ENCODE measurements around the gene CYP2J2. TPM values are rescaled to one million over a fixed set of nuclear protein-coding genes. Genes with fewer than 3 reads are reported as not detected.

CYP2J2 gene
- total and polyA plus RNA-seq, 2 donors from 2014 or later: 1.0 to 4.6 TPM

- no peak overlapping the region for H3K9ac ChIP-seq (ENCODE audit: low read length in 3 of 3)
- no peak overlapping the region for H3K27ac ChIP-seq (ENCODE audit: low read depth in 2 of 2, low read length in 2 of 2)
- FAIRE-seq (peak; percentile 62), DNase-seq (peak in 4 of 5 donors; percentile 56 to 81 (median 65))
- TF ChIP-seq, protein P1, sequence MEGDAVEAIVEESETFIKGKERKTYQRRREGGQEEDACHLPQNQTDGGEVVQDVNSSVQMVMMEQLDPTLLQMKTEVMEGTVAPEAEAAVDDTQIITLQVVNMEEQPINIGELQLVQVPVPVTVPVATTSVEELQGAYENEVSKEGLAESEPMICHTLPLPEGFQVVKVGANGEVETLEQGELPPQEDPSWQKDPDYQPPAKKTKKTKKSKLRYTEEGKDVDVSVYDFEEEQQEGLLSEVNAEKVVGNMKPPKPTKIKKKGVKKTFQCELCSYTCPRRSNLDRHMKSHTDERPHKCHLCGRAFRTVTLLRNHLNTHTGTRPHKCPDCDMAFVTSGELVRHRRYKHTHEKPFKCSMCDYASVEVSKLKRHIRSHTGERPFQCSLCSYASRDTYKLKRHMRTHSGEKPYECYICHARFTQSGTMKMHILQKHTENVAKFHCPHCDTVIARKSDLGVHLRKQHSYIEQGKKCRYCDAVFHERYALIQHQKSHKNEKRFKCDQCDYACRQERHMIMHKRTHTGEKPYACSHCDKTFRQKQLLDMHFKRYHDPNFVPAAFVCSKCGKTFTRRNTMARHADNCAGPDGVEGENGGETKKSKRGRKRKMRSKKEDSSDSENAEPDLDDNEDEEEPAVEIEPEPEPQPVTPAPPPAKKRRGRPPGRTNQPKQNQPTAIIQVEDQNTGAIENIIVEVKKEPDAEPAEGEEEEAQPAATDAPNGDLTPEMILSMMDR (IDR thresholded peaks at IDR 0.05; ENCODE audit: borderline replicate concordance, extremely low read depth, insufficient read depth): peak; percentile 85
- H3K36me3 ChIP-seq (ENCODE audit: control insufficient read depth in 2 of 3, insufficient read depth in 3 of 3, low read length in 3 of 3): no peaks in the 10 kb centered on the region
- no peaks in the 10 kb centered on the region for H3K9me3 ChIP-seq (ENCODE audit: control insufficient read depth in 2 of 3, insufficient read depth in 1 of 3, low read length in 3 of 3)
- no peaks in the 10 kb centered on the region for H3K4me1 ChIP-seq (ENCODE audit: control insufficient read depth in 2 of 3, insufficient read depth in 2 of 3, low read depth in 1 of 3, low read length in 3 of 3)
- intact Hi-C loops (cut with DNase I): no loop called here
- H3K4me3 ChIP-seq (ENCODE audit: low read length in 3 of 3): no peak overlapping the region
- H3K27me3 ChIP-seq (ENCODE audit: control insufficient read depth, insufficient read depth, low read length): no peaks in the 10 kb centered on the region
Observed at GRCh38 chr1:59947047-59947938, 20.7 kb upstream of the CYP2J2 start.

DNA sequence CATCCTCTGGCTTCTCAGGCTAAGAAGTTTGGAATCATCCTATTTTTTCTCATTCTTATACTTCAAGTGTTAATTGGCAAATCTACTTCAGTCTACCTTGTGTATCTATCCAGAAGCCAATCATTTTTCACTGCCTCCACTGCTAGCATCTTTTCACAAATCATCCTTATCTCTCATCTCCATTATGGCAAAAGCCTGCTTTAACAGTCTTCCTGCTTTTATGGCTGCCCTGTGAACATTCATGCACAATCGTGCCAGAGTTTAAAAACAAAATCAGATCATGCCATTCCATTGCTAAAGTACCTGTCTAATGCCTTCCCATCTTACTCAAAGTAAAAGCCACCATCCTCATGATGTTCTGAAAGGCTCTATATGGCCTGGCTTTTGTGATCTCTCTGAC, 19.2 kb upstream of the CYP2J2 start:
- H3K9ac ChIP-seq (ENCODE audit: low read length in 3 of 3): no peak overlapping the region
- H3K27ac ChIP-seq (ENCODE audit: low read depth in 2 of 2, low read length in 2 of 2): no peak overlapping the region
- H3K4me3 ChIP-seq (ENCODE audit: low read length in 3 of 3): no peak overlapping the region
- no peaks in the 10 kb centered on the region for H3K4me1 ChIP-seq (ENCODE audit: control insufficient read depth in 2 of 3, insufficient read depth in 2 of 3, low read depth in 1 of 3, low read length in 3 of 3)
- H3K36me3 ChIP-seq (ENCODE audit: control insufficient read depth in 2 of 3, insufficient read depth in 3 of 3, low read length in 3 of 3): no peaks in the 10 kb centered on the region
- no peaks in the 10 kb centered on the region for H3K27me3 ChIP-seq (ENCODE audit: control insufficient read depth, insufficient read depth, low read length)
- DNase-seq (no peak), FAIRE-seq (no peak)
- intact Hi-C loops (cut with DNase I): no loop called here
- TF ChIP-seq, protein P1 (IDR thresholded peaks at IDR 0.05; ENCODE audit: borderline replicate concordance, extremely low read depth, insufficient read depth): no peak
- H3K9me3 ChIP-seq (ENCODE audit: control insufficient read depth in 2 of 3, insufficient read depth in 1 of 3, low read length in 3 of 3): no peaks in the 10 kb centered on the region

DNA sequence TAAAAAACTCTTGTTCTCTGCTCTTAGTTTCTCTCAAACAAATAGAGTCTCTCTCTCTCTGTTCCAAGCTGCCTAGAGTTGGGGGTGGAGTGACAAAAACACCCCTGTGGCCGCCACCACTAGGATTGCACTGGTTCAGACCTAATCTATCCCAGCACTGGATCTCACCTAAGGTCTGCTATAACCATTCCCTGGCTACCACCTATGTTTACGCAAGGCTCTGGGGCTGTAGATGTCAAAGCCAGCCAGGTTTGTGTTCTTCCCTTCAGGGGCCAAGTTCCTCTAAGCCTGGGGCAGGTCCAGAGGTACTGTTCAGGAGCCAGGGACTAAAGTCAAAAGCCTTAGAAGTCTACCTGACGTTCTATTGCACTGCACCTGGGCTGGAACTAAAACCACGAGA, 12.8 kb upstream of the CYP2J2 start:
- H3K27ac ChIP-seq (ENCODE audit: low read depth in 2 of 2, low read length in 2 of 2): no peak overlapping the region
- FAIRE-seq (no peak), DNase-seq (no peak)
- H3K4me3 ChIP-seq (ENCODE audit: low read length in 3 of 3): no peak overlapping the region
- no peaks in the 10 kb centered on the region for H3K36me3 ChIP-seq (ENCODE audit: control insufficient read depth in 2 of 3, insufficient read depth in 3 of 3, low read length in 3 of 3)
- H3K4me1 ChIP-seq (ENCODE audit: control insufficient read depth in 2 of 3, insufficient read depth in 2 of 3, low read depth in 1 of 3, low read length in 3 of 3): no peaks in the 10 kb centered on the region
- intact Hi-C loops (cut with DNase I): no loop called here
- H3K9ac ChIP-seq (ENCODE audit: low read length in 3 of 3): no peak overlapping the region
- H3K27me3 ChIP-seq (ENCODE audit: control insufficient read depth, insufficient read depth, low read length): no peaks in the 10 kb centered on the region
- no peaks in the 10 kb centered on the region for H3K9me3 ChIP-seq (ENCODE audit: control insufficient read depth in 2 of 3, insufficient read depth in 1 of 3, low read length in 3 of 3)
- TF ChIP-seq, protein P1 (IDR thresholded peaks at IDR 0.05; ENCODE audit: borderline replicate concordance, extremely low read depth, insufficient read depth): no peak

All from kidney (tissue), 14 donors.